Neural progenitor cell (in vitro differentiated cells): ENCODE data around the gene SERPINE1.

Source experiments
- CTCF ChIP-seq: fragments of 200-600 bp; sonication (generic); IDR thresholded peaks from 2 replicates; pipeline ENCODE4 v1.5.1; 2017; ENCODE audit warnings: antibody characterized with exemption, mild to moderate bottlenecking
- EZH2 ChIP-seq: fragments of 200-600 bp; sonication (generic); IDR thresholded peaks from 2 replicates; pipeline ENCODE4 v1.6.1; 2017; ENCODE audit warnings: antibody characterized with exemption, mild to moderate bottlenecking, moderate library complexity
- EZH2phosphoT487 ChIP-seq: fragments of 200-600 bp; sonication (generic); IDR thresholded peaks from 2 replicates; pipeline ENCODE4 v1.6.1; 2017; ENCODE audit warnings: antibody characterized with exemption

GRCh38 chr7:101156866-101157589 lies 30.1 kb downstream of the SERPINE1 start:
- TF ChIP-seq CTCF (no peak), EZH2 (no peak), EZH2phosphoT487 (no peak)
